Muscle layer of duodenum (tissue), 2 donors: ENCODE data around the gene FOXP1.
"Not testable (repeated sequence)": the region's sequence is repeated elsewhere in the genome, so short reads cannot be mapped to it uniquely, and the experiment has no call there.

Experiments used
- H3K27ac ChIP-seq: one replicate; pipeline ENCODE4 v1.7.0; 2013; ENCODE audit warnings: mild to moderate bottlenecking, low read length
- H3K27me3 ChIP-seq: one replicate; pipeline ENCODE4 v1.7.0; 2013; ENCODE audit warnings: low read depth, mild to moderate bottlenecking, control low read depth, low read length
- H3K36me3 ChIP-seq, 2 donors: one replicate each; pipeline ENCODE4 v1.7.0; 2013; ENCODE audit warnings: low read length in 2 of 2, control low read depth in 1 of 2, mild to moderate bottlenecking in 1 of 2; ENCODE audit not compliant: insufficient read depth in 2 of 2, control insufficient read depth in 1 of 2
- H3K4me1 ChIP-seq, 2 donors: one replicate each; pipeline ENCODE4 v1.7.0; 2013; ENCODE audit warnings: low read length in 2 of 2, mild to moderate bottlenecking in 2 of 2, control low read depth in 1 of 2, moderate library complexity in 1 of 2; ENCODE audit not compliant: insufficient read depth in 2 of 2, control insufficient read depth in 1 of 2
- H3K4me3 ChIP-seq, 2 donors: one replicate each; pipeline ENCODE4 v1.7.0; 2013; ENCODE audit warnings: low read length in 2 of 2, low read depth in 1 of 2, mild to moderate bottlenecking in 1 of 2
- H3K9me3 ChIP-seq, 2 donors: one replicate each; pipeline ENCODE4 v1.7.0; 2013; ENCODE audit warnings: low read length in 2 of 2, control low read depth in 1 of 2, mild to moderate bottlenecking in 1 of 2; ENCODE audit not compliant: control insufficient read depth in 1 of 2
- donor health status: healthy.

The FOXP1 gene

DNA sequence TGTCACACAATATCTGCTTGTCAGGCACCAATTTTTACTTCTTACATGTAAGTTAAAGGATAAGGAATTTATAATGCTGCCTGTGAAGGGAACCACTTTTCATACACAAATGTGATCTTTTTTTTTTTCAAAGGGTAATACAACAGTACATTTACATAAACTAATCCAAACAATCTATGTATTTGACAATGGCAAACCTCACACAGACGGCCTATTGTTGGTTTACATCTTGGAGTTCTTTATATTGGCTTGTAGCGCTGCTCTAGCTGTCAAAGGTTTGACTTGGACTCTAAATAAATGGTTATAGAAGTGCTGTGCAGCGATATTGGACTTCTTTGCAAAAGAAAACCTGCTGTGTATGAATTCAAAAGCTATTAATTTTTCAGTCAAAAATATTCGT is 598.0 kb downstream of the FOXP1 start:
- Histone ChIP-seq H3K27ac (no peak overlapping the region), H3K4me1 (peaks cover 11 to 52% of the 10 kb centered on the region in 2 donors), H3K9me3 (no peaks in the 10 kb centered on the region), H3K4me3 (no peak overlapping the region), H3K27me3 (no peaks in the 10 kb centered on the region), H3K36me3 (peaks cover 27 to 32% of the 10 kb centered on the region in 2 donors)

DNA sequence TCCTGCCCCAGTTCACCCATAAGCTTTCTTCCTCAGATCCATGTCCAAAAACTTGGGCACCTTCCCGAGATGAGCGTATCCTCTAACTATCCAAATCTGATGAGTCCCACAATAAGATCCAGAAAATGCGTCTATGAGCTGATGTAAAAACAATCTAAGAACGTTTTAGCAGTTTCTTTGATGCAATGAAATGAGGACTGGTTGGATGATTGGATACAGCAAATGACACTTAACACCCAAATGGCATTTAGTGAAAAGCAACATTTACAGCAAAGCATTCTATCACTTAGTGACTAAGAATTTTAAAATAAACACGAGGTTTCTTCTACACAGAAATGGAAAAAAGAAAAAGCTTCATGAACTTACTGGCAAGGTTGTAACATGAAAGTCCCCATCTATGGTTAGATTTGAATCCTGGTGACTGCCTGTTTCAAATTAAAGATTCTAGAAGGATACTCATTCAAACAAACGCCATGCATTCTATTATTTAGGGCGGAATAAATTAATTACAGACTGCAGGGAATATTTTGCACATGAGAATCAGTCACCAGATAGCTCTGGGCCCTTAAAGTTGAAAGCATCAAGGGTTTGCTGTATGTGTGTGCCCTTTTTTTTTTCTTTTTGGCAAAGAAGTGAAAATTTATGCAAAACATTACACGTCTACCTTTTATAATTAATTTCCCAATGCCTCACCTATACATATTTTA is 598.6 kb downstream of the FOXP1 start:
- H3K4me1 ChIP-seq: peaks cover 11 to 59% of the 10 kb centered on the region in 2 donors

GRCh38 chr3:70982700-70983140 is 600.8 kb downstream of the FOXP1 start:
- H3K4me3 ChIP-seq: peak overlapping the region in 1 of 2 donors; percentile 16
- no peaks in the 10 kb centered on the region for H3K9me3 ChIP-seq
- H3K27ac ChIP-seq: peak overlapping the region; percentile 87
- H3K27me3 ChIP-seq: no peaks in the 10 kb centered on the region
- peaks cover 27 to 35% of the 10 kb centered on the region in 2 donors for H3K36me3 ChIP-seq
- H3K4me1 ChIP-seq: peaks cover 11 to 59% of the 10 kb centered on the region in 2 donors

More for the DNA sequence above, 598.6 kb downstream of the FOXP1 start:
- Histone ChIP-seq H3K4me3 (no peak overlapping the region), H3K27me3 (no peaks in the 10 kb centered on the region), H3K9me3 (no peaks in the 10 kb centered on the region), H3K27ac (peak overlapping the region; percentile 87), H3K36me3 (peaks cover 27 to 32% of the 10 kb centered on the region in 2 donors)

DNA sequence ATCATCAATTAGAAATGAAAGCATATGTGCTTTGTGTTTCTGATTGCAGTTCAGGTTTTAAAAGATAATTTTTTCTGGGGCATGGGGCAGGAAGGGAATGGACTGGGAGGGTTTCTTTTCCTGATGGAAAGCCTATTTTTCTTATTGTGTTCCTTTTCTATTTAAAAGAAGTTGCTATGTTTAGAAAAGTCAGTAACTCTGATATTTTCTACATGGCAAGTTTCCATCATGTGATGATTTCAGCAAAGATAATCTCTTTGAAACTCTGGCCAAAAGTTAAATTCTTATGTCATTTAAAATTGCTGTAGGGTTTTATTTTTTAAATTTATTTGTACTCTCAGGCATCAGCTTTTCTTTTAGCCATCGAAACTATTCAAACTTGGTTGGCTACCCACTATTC is 601.2 kb downstream of the FOXP1 start:
- Histone ChIP-seq H3K36me3 (peaks cover 27 to 35% of the 10 kb centered on the region in 2 donors), H3K4me1 (peaks cover 11 to 54% of the 10 kb centered on the region in 2 donors), H3K4me3 (no peak overlapping the region), H3K27ac (peak overlapping the region; percentile 87), H3K27me3 (no peaks in the 10 kb centered on the region), H3K9me3 (no peaks in the 10 kb centered on the region)

- no peaks in the 10 kb centered on the region for H3K9me3 ChIP-seq
- H3K4me1 ChIP-seq: peaks cover 11 to 53% of the 10 kb centered on the region in 2 donors
- H3K4me3 ChIP-seq: no peak overlapping the region
- H3K36me3 ChIP-seq: peaks cover 27 to 40% of the 10 kb centered on the region in 2 donors
- peak overlapping the region; percentile 87 for H3K27ac ChIP-seq
- H3K27me3 ChIP-seq: no peaks in the 10 kb centered on the region
Observed at GRCh38 chr3:70981231-70981880, 602.2 kb downstream of the FOXP1 start.

- Histone ChIP-seq H3K4me1 (peaks cover 11 to 49% of the 10 kb centered on the region in 2 donors), H3K27ac (no peak overlapping the region), H3K9me3 (no peaks in the 10 kb centered on the region), H3K4me3 (no peak overlapping the region), H3K27me3 (no peaks in the 10 kb centered on the region), H3K36me3 (peaks cover 30 to 41% of the 10 kb centered on the region in 2 donors)
Observed at GRCh38 chr3:70980646-70981170, 602.8 kb downstream of the FOXP1 start.

GRCh38 chr3:70979983-70980645 is 603.4 kb downstream of the FOXP1 start:
- H3K27ac ChIP-seq: no peak overlapping the region
- H3K4me1 ChIP-seq: peaks cover 11 to 46% of the 10 kb centered on the region in 2 donors
- no peaks in the 10 kb centered on the region for H3K9me3 ChIP-seq
- H3K27me3 ChIP-seq: no peaks in the 10 kb centered on the region
- peaks cover 32 to 47% of the 10 kb centered on the region in 2 donors for H3K36me3 ChIP-seq
- H3K4me3 ChIP-seq: no peak overlapping the region

DNA sequence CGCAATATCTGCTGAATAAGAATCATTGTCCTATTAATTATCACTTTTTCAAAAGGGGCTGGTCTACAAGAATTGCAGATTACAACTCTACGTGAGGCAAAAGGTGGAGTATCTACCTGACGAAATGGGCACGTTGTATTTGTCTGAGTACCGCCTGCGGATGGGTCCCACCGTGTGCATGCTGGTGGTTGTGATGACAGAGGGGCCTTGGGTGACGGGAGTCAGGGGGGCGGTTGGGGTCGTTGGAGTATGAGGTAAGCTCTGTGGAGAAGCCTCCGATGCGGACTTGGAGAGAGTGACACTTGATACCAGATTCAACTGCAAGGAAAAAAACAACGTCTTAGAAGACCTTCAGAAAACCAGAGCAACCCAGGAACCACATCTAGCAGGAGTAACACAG is 605.8 kb downstream of the FOXP1 start:
- Histone ChIP-seq H3K4me3 (no peak overlapping the region), H3K36me3 (peaks cover 36 to 47% of the 10 kb centered on the region in 2 donors), H3K9me3 (no peaks in the 10 kb centered on the region), H3K4me1 (peaks cover 7 to 24% of the 10 kb centered on the region in 2 donors), H3K27ac (no peak overlapping the region), H3K27me3 (no peaks in the 10 kb centered on the region)

- H3K36me3 ChIP-seq: peaks cover 52 to 58% of the 10 kb centered on the region in 2 donors
- H3K4me1 ChIP-seq, H3K9me3 ChIP-seq, H3K4me3 ChIP-seq, H3K27me3 ChIP-seq, H3K27ac ChIP-seq: not testable (repeated sequence)
Observed at GRCh38 chr3:70975981-70976380, 607.5 kb downstream of the FOXP1 start.

DNA sequence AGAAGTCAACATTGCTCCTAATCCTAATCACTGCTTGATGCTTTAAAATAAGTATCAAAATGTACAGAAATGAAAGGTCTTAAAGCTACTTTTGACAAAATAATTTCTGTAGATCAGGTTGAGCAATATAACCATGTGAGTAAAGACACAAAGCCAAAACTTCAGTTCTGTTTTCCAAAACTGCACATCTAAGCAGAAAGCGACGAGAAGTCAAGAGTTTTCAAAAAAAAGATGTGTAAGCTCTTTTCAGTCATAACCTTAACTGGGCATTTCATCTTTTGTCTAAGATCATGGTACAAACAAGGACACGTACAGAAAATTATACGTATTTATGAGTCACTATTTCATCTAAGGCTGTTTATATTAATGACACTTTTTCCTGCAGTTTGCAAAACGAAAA is 608.8 kb downstream of the FOXP1 start:
- Histone ChIP-seq H3K9me3 (no peaks in the 10 kb centered on the region), H3K27ac (no peak overlapping the region), H3K27me3 (no peaks in the 10 kb centered on the region), H3K36me3 (peaks cover 64% of the 10 kb centered on the region in 2 donors), H3K4me1 (peaks cover 0 to 13% of the 10 kb centered on the region in 2 donors), H3K4me3 (no peak overlapping the region)

DNA sequence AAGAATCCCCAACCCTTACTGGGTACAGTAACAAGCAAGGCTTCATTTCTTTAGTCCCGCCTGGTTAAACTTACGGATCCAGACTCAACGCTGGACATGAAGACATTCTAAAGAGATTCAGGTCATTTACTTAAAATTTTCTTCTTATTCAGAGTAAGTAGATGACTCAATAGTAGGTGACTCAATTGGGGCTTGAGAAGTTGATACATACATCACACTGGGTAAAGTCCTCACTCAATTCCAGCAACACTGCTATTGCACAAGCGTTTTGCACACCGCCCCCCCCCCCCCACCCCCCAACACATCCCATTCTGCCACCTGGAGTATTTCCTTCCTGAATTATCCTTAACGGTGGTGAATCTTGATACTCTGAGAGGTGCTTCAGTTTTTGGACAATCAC is 610.0 kb downstream of the FOXP1 start:
- no peak overlapping the region for H3K4me3 ChIP-seq
- H3K27me3 ChIP-seq: no peaks in the 10 kb centered on the region
- H3K4me1 ChIP-seq: peaks cover 0 to 16% of the 10 kb centered on the region in 2 donors
- H3K9me3 ChIP-seq: no peaks in the 10 kb centered on the region
- peaks cover 70 to 74% of the 10 kb centered on the region in 2 donors for H3K36me3 ChIP-seq
- H3K27ac ChIP-seq: no peak overlapping the region
